BJ (cell line): ENCODE measurements around the gene SBNO1. TPM values are rescaled to one million over a fixed set of nuclear protein-coding genes. Genes with fewer than 3 reads are reported as not detected.

Experiments used
- CTCF ChIA-PET: fragments of 350-600 bp; formaldehyde crosslinking; extraction: SDS; loops from one replicate; lab custom pipeline; 2021; ENCODE audit warnings: antibody characterized with exemption, inconsistent platforms; lab: Yijun Ruan, JAX
- POLR2A ChIA-PET: fragments of 300-600 bp; sonication (Branson Sonifier 250); formaldehyde crosslinking; extraction: SDS; loops from one replicate; lab custom pipeline; 2021; ENCODE audit warnings: antibody characterized with exemption; lab: Charles Lee
- DNase-seq: peaks from one replicate; pipeline ENCODE4 v3.0.0-alpha.2; 2011; ENCODE audit warnings: low read depth
- H3K27me3 ChIP-seq: 2 replicates; pipeline ENCODE4 v1.6.0; 2011; ENCODE audit warnings: low read length; ENCODE audit not compliant: control insufficient read depth, insufficient read depth
- H3K36me3 ChIP-seq: 2 replicates; pipeline ENCODE4 v1.5.1; 2011; ENCODE audit warnings: low read length; ENCODE audit not compliant: control insufficient read depth, insufficient read depth
- H3K4me3 ChIP-seq: 2 replicates; pipeline ENCODE4 v1.5.1; 2011; ENCODE audit warnings: low read depth, mild to moderate bottlenecking, control low read depth, low read length
- polyA plus RNA-seq: library from polyadenylated mRNA; depleted of rRNA; stranded (reverse); fragments of >200 nt; gene quantifications from 2 replicates; pipeline ENCODE4 v1.2.3, GENCODE V29; 2011
- TF ChIP-seq, protein P1 (sequence below): IDR thresholded peaks from 2 replicates; pipeline ENCODE4 v1.5.1; 2011; ENCODE audit warnings: low read depth, mild to moderate bottlenecking, control low read depth, inconsistent platforms, low read length, moderate library complexity; ENCODE audit not compliant: insufficient read depth

The SBNO1 gene
- polyA plus RNA-seq, 1 experiment, result 4.8 TPM

DNA sequence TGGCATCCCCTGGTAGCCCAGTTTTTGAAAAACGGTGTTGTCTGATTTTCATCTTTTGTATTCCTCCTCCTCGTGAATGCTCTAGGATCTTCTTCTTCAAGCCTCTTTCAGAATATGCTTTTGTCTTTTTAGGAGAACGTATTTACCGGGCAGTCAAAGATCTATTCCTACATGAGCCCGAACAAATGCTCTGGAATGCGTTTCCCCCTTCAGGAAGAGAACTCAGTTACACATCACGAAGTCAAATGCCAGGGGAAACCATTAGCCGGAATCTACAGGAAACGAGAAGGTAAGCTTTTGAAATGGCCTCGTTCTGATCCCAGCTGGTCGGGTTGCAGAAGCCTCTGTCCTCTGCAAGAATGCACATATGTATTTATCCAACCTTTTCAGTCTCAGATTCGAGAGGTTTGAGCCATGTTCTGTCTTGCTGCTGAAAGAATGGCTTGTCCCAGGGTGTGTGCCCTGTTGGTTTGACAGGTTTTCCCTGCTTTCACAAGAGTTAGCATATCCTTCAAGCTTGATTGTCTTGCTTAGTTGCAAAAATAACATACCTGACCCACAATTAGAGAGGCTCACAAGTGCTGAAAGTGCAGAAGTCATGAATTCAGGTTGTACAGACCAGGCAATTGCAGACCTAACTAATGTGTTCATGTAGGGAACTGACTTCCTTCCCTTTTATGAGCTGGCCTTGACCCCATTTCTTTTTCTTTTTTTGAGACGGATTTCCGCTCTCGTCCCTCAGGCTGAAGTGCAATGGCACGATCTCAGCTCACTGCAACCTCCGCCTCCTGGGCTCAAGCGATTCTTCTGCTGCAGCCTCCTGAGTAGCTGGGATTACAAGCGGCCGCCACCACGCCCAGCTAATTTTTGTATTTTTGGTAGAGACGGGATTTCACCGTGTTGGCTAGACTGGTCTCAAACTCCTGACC, 26.1 kb upstream of the SBNO1 start:
- CTCF ChIA-PET, result interaction anchor here (0.7 to 1.3 kb wide), 2 partner anchors 25 to 104 kb away, joined by 3 to 4 read pairs; no protein-coding TSS in a partner anchor

GRCh38 chr12:123389560-123390351, 25.1 kb upstream of the SBNO1 start:
- Histone ChIP-seq H3K36me3 (peaks cover 17% of the 10 kb centered on the region), H3K27me3 (no peaks in the 10 kb centered on the region), H3K4me3 (peak overlapping the region; percentile 67)
- no peak for DNase-seq
- TF ChIP-seq, protein P1, sequence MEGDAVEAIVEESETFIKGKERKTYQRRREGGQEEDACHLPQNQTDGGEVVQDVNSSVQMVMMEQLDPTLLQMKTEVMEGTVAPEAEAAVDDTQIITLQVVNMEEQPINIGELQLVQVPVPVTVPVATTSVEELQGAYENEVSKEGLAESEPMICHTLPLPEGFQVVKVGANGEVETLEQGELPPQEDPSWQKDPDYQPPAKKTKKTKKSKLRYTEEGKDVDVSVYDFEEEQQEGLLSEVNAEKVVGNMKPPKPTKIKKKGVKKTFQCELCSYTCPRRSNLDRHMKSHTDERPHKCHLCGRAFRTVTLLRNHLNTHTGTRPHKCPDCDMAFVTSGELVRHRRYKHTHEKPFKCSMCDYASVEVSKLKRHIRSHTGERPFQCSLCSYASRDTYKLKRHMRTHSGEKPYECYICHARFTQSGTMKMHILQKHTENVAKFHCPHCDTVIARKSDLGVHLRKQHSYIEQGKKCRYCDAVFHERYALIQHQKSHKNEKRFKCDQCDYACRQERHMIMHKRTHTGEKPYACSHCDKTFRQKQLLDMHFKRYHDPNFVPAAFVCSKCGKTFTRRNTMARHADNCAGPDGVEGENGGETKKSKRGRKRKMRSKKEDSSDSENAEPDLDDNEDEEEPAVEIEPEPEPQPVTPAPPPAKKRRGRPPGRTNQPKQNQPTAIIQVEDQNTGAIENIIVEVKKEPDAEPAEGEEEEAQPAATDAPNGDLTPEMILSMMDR, result no peak; the same call in 1 of the 2 replicates
- ChIA-PET CTCF (interaction anchor here (0.7 to 1.3 kb wide), 2 partner anchors 24 to 103 kb away, joined by 3 to 4 read pairs; no protein-coding TSS in a partner anchor), POLR2A (no interaction called here)

More for the DNA sequence above, 26.1 kb upstream of the SBNO1 start:
- TF ChIP-seq, protein P1, result 0 out of 2 replicates have a peak, but pooled peaks have one; percentile 13
- no peak for DNase-seq
- Histone ChIP-seq H3K36me3 (peaks cover 19% of the 10 kb centered on the region), H3K27me3 (no peaks in the 10 kb centered on the region), H3K4me3 (peak overlapping the region; percentile 67)
- POLR2A ChIA-PET, result no interaction called here

DNA sequence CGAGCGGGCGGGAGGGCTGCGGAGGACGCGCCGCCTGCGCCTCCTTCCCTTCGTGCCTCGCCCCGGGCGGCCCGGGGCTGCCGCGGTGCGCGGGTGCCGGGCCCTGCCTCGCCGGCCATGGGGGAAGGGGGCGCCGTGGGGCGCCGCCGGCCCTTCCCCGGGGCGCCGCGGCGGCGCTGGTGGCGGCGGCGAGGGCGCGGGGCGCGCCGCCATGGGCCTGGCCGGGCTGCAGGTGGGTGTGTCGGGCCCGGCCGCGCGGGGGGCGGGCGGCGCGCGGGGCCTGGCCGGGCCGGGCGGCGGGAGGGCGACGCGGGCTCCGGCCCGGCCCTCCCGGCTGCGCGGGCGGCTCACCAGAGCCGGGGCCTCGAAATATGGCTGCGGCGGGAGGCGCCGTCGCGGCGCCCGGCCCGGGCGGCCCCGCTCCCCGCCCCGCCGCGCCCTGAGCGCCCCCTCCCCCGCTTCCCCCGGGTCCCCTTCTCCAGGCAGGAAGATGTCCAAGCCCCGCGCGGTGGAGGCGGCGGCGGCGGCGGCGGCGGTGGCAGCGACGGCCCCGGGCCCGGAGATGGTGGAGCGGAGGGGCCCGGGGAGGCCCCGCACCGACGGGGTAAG, 24.4 kb upstream of the SBNO1 start:
- DNase-seq, result no peak
- Histone ChIP-seq H3K4me3 (peak overlapping the region; percentile 67), H3K36me3 (peaks cover 11% of the 10 kb centered on the region), H3K27me3 (no peaks in the 10 kb centered on the region)
- TF ChIP-seq, protein P1, result no peak
- ChIA-PET CTCF (no interaction called here), POLR2A (no interaction called here)

GRCh38 chr12:123388177-123388950, 23.7 kb upstream of the SBNO1 start:
- H3K36me3 ChIP-seq, result peaks cover 11% of the 10 kb centered on the region
- ChIA-PET CTCF (interaction anchor here (1.2 kb wide), 1 partner anchor 195 kb away, joined by 3 read pairs; no protein-coding TSS in a partner anchor), POLR2A (no interaction called here)
- DNase-seq, result no peak
- H3K27me3 ChIP-seq, result no peaks in the 10 kb centered on the region
- H3K4me3 ChIP-seq, result peak overlapping the region; percentile 67
- TF ChIP-seq, protein P1, result no peak
